Mesodermal cell (in vitro differentiated cells): ENCODE measurements around the gene CD1C.

Experiments used
- H3K27ac ChIP-seq: 2 replicates; pipeline ENCODE4 v1.7.0; 2013; ENCODE audit warnings: mild to moderate bottlenecking, low read depth, low read length, moderate library complexity; ENCODE audit not compliant: severe bottlenecking
- H3K36me3 ChIP-seq: 2 replicates; pipeline ENCODE4 v1.7.1; 2013; ENCODE audit warnings: mild to moderate bottlenecking, low read length, moderate library complexity; ENCODE audit not compliant: control insufficient read depth, insufficient read depth
- H3K4me1 ChIP-seq: one replicate; pipeline ENCODE4 v1.7.1; 2013; ENCODE audit warnings: mild to moderate bottlenecking, low read length; ENCODE audit not compliant: insufficient read depth, control insufficient read depth, poor library complexity, severe bottlenecking
- H3K4me3 ChIP-seq: 2 replicates; pipeline ENCODE4 v1.7.0; 2013; ENCODE audit warnings: low read length, control low read depth, mild to moderate bottlenecking; ENCODE audit not compliant: insufficient read depth, poor library complexity, severe bottlenecking; ENCODE audit errors: extremely low read depth
- H3K9me3 ChIP-seq: 2 replicates; pipeline ENCODE4 v1.7.1; 2013; ENCODE audit warnings: mild to moderate bottlenecking, low read length, moderate library complexity; ENCODE audit not compliant: control insufficient read depth
- WGBS, 2 experiments: methylation state at CpG; one replicate each; pipeline ENCODE4 v1.1.5; 2013; ENCODE audit warnings: missing lambda C conversion rate in 2 of 2; ENCODE audit not compliant: insufficient coverage in 2 of 2; 5-methylcytosine and 5-hydroxymethylcytosine counted together

Gene CD1C

DNA sequence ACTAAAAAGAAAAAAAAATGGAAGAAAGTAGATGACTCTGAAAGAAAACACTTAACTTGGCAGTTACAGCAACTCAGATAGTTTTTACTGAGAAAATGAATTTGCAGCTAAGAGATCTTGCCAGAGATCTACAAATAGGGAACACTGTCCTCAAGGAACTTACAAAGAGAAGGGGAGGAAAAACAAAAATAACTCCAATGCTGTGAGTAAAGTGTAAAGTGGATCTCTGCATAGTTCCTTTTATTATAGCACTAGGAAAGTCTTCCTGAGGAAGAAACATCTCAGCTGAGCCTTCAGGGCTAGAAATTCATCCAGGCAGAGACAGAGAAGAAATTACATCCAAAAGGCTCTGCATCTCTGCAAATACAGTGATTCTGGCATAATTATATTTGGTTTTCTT, 37.8 kb downstream of the CD1C start:
- Histone ChIP-seq H3K36me3 (no peaks in the 10 kb centered on the region), H3K4me3 (no peak overlapping the region), H3K9me3 (no peaks in the 10 kb centered on the region), H3K27ac (no peak overlapping the region), H3K4me1 (no peaks in the 10 kb centered on the region)

DNA sequence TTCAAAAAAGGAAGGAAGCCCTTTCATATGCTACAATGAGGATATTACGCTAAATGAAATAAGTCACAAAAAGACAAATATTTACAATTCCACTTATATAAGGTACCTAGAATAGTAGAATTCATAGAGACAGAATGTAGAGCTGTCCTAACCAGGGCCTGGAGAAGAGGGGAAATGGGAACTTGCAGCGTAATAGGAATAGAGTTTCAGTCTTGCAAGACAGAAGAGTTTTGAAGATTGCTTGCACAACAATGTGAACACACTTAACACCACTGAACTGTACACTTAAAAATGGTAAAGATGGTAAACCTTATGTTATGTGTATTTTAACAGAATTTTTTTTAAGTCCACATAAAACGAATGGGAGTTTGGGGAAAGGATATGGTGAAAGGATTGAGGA, 38.7 kb downstream of the CD1C start:
- no CpG with 5 or more reads among the region's 3 CpGs for WGBS, 2 experiments
- Histone ChIP-seq H3K9me3 (no peaks in the 10 kb centered on the region), H3K27ac (no peak overlapping the region), H3K4me3 (no peak overlapping the region), H3K36me3 (no peaks in the 10 kb centered on the region), H3K4me1 (no peaks in the 10 kb centered on the region)

DNA sequence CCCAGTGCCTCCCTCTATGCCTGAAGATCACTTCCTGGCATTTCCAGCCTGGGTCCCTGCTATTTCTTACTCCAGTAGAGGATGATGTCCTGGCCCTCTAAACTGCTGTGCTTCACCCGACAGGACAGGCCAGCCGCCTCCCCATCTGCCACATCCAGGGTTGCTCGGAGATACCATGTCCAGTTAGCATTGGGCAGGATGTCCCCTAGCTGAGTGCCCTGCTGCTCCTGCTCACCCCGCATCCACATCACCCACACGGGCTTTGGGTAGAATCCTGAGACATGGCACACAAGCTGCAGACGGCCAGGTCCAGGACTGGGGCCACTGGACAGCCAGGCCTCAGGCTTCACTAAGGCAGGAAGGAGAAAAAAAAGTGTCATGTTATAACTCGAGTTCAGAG, 39.6 kb downstream of the CD1C start:
- Histone ChIP-seq H3K27ac (no peak overlapping the region), H3K36me3 (no peaks in the 10 kb centered on the region), H3K4me3 (no peak overlapping the region), H3K9me3 (no peaks in the 10 kb centered on the region), H3K4me1 (no peaks in the 10 kb centered on the region)
- 85 to 97% methylated on average over 4 of the region's 7 CpGs for WGBS, 2 experiments

DNA sequence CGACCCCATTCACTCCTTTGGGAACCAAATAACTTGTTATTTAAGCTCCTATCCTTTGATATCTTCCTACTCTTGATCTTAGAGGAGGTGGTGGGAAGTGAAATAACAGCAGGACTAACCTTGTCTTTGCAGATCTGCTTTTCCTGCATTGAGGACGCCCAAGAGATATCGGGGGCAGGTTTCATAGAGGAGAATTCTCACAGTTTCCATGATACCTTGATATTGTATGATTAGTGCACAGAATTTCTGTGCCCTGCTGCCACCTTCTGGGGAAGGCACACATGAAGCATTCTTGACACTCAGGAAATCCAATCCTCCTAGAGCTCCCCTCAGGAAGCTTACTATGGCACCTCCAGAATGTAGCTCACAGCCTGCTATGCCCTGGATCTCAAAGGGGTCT, 40.0 kb downstream of the CD1C start:
- Histone ChIP-seq H3K9me3 (no peaks in the 10 kb centered on the region), H3K27ac (no peak overlapping the region), H3K36me3 (no peaks in the 10 kb centered on the region), H3K4me3 (no peak overlapping the region), H3K4me1 (no peaks in the 10 kb centered on the region)
- whole genome bisulfite sequencing, 2 experiments: no CpG with 5 or more reads among the region's 3 CpGs

DNA sequence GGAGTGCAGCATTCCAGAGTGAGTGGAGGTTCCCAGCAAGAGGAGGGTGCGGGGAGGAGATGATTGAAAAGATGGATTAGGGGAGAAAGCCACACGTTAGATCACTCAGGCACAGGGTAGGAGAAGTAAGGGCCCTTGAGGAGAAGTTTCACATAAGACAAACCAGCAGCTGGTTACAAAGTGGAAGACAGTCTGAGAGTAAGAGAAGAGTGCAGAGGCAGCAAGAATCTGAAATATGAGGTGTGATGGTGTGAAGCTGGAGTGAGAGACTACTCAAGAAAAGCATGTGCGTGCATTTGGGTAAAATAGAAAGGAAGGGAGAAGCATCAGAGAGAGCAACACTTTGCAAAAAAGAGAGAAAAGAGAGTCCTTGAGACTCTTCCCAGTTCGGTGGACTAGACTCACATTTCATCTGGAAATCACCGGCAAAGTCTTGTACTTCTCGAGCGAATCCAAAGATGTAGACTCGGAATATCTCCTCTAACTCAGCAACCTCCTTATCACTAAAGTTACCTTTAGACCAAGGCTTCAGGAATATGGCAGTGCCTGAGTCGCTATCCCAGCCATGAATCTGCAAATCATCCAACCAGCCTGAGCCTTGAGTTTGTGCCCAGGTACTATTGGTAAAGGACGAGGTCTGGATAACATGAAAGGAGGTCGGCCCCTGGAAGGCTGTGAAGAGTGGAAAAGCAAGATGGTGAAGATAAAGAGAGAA, 40.8 kb downstream of the CD1C start:
- no peaks in the 10 kb centered on the region for H3K36me3 ChIP-seq
- H3K27ac ChIP-seq: no peak overlapping the region
- 91 to 93% methylated on average over 9 to 10 of the region's 11 CpGs for WGBS, 2 experiments
- no peak overlapping the region for H3K4me3 ChIP-seq
- H3K4me1 ChIP-seq: no peaks in the 10 kb centered on the region
- H3K9me3 ChIP-seq: no peaks in the 10 kb centered on the region

DNA sequence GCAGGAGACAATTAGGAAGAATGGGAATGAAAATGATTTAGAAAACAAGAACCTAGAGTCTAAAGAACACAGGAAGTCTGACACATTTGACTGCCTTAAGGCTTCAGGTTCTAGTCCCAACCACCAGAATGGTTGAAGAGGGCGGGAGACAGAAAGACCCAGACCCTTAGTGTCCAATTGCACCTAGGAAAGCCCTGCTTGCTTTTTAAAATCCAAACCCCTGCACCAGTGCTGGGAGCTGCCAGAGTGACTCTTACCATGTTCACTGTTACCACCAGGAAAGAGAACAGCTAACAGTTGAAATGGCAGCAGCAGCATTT, 41.3 kb downstream of the CD1C start:
- Histone ChIP-seq H3K36me3 (no peaks in the 10 kb centered on the region), H3K4me1 (no peaks in the 10 kb centered on the region), H3K9me3 (no peaks in the 10 kb centered on the region), H3K4me3 (no peak overlapping the region), H3K27ac (no peak overlapping the region)
- WGBS, 2 experiments: 100% methylated on average over 1 of the region's 1 CpG; no CpG with 5 or more reads in 1 of the 2 experiments

DNA sequence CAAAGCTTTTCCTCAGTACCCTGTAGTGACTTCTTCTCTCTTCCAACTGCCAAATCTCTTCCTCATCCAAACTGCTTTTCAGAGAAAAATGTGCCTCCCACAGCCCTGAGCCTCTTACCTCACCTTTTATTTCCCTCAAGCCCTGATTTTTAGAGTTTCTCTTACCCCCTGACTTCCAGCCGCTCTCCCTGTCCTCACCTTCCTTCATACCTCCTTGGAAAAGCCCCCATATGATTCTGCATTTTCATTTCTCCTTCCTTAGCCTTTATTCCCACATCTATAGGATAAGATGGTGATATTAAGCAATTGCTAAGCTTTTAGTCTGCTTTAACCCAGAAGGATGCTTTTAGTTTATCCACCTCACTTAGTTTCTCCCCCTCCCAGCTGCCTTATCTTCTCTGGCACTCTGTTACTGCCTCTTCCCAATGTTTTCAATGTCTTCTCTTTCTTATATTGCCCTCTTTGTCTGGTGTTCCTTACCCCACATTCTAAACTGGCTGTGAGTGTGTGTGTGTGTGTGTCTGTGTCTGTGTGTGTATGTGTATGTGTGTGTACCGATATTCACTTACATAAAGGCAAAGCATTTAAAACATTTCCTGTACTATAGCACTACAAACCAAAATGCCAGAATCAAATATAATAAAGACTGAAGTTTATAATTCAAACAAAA, 41.9 kb downstream of the CD1C start, which contains the start of gene CD1B:
TSS of gene CD1B (minus strand) at position 51 of the 670 bp plus-strand sequence. CDS start 108 bp downstream, outside the sequence.
- H3K9me3 ChIP-seq: no peaks in the 10 kb centered on the region
- H3K36me3 ChIP-seq: no peaks in the 10 kb centered on the region
- no peak within 1 kb of the TSS for H3K4me3 ChIP-seq
- H3K4me1 ChIP-seq: no peaks in the 10 kb centered on the region
- WGBS, 2 experiments: 100% methylated on average over 1 of the region's 2 CpGs; no CpG with 5 or more reads in 1 of the 2 experiments
- H3K27ac ChIP-seq: no peak within 1 kb of the TSS

DNA sequence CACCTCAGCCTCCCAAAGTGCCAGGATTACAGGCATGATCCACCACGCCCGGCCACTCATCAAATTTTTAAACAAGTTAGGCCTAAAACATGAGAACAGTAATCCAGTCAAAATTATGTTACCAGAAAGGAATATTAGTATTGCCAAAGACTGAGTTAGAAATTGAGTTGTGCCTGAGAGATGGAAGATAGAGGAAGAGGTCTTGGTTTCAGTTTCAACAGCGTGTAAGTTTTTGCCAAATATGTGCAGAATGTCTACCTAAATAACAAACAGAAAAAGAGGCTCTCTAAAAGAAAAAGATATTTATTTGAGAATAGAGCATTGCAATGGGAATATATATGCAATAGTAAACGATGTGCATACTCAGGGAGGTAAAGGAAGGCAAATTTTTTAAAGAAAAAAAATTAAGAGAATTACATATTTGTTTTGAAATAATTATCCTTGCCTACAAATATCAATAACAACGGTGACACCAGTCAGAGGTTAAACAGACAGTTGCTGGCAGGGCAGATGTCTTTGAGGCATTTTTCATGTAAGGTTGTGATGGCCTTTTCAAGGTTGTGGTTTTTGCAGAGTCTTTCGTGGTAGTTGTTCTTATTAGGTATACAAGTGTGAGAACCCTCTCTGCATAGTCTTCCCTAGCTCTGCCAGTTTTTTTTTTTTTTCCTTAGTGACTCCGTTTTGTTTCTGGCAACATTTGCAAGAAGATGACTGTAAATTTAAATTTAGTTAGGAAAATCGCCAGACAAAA, 43.9 kb downstream of the CD1C start:
- H3K36me3 ChIP-seq: no peaks in the 10 kb centered on the region
- no peaks in the 10 kb centered on the region for H3K9me3 ChIP-seq
- no CpG with 5 or more reads among the region's 8 CpGs for WGBS, 2 experiments
- no peak overlapping the region for H3K4me3 ChIP-seq
- no peak overlapping the region for H3K27ac ChIP-seq
- no peaks in the 10 kb centered on the region for H3K4me1 ChIP-seq

DNA sequence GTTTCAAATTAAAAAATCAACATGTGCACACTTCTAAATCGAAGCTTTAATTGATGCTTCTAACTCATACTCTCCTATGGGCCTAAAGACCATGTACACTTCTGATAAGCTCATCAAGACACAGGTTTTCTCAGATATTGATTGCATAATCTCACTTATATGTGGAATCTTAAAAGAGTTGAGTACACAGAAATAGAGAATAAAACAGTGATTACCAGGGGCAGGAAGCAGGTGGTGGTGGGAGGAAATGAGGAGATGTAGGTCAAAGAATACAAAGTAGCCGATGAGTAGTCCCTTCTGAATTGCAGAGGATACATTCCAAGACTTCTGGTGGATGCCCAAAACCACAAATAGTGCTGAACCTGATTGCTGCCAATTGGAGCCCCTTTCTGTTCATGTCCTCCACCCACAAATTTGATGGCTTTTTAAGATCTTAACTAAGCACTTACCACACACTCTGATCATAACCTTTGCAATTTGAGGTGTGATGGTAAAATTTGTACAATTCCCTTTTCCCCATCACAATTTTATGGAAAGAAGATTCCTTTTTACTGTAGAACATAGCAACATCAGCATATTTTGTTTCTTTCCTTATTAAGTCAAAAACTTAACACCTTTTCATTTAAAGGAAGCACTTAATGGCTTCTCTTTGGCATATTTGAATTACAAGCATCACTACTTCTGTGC, 44.9 kb downstream of the CD1C start:
- Histone ChIP-seq H3K9me3 (no peaks in the 10 kb centered on the region), H3K27ac (no peak overlapping the region), H3K36me3 (no peaks in the 10 kb centered on the region), H3K4me3 (no peak overlapping the region), H3K4me1 (no peaks in the 10 kb centered on the region)
- WGBS, 2 experiments: 63 to 100% methylated on average over 2 of the region's 2 CpGs

DNA sequence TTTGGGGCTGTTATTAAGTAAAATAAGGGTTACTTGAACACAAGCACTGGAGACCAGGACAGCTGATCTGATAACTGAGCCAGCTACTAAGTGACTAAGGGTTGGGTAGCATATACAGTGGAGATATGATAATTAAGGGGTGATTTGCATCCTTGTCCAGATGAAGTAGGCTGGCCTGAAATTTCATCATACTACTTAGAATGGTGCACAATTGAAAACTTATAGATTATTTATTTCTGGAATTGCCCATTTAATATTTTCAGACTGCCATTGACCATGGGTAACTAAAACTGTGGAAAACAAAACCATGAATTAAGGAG, 45.5 kb downstream of the CD1C start:
- Histone ChIP-seq H3K4me3 (no peak overlapping the region), H3K36me3 (no peaks in the 10 kb centered on the region), H3K9me3 (no peaks in the 10 kb centered on the region), H3K27ac (no peak overlapping the region), H3K4me1 (no peaks in the 10 kb centered on the region)
